Endometrial microvascular endothelial cells (primary cell): ENCODE measurements around the gene ZNF667. TPM values are rescaled to one million over a fixed set of nuclear protein-coding genes. Genes with fewer than 3 reads are reported as not detected.

ENCODE experiments used
- in situ Hi-C: cut with HindIII; loops from 2 replicates; pipeline ENCODE4 v1.10.0; 2017; ENCODE audit warnings: low sequenced_read_pairs, low pct_unique_long_range_greater_than_20kb; ENCODE audit errors: inconsistent ontology term
- total RNA-seq: library from RNA; depleted of rRNA; stranded (reverse); fragments of >200 nt; gene quantifications from one replicate; pipeline ENCODE4 v1.2.3, GENCODE V29; 2015; ENCODE audit errors: inconsistent ontology term

The ZNF667 gene
- total RNA-seq, 1 donor from 2014 or later: not detected

- in situ Hi-C loops: no loop called here
Measured at GRCh38 chr19:56400485-56400884, 76.7 kb downstream of the ZNF667 start.

GRCh38 chr19:56398809-56399208 is 78.3 kb downstream of the ZNF667 start:
- in situ Hi-C loops: no loop called here

GRCh38 chr19:56393119-56394012 is 83.8 kb downstream of the ZNF667 start, which contains the start of gene ZNF582:
Gene ZNF582 (minus strand): TSS chr19:56393534. CDS start chr19:56391752, 1,782 bp downstream.
- in situ Hi-C loops: no loop called here

Other genes with a start within 250 kb of the ZNF667 start
- not detected for gene EDDM13, start 204.6 kb downstream of the ZNF667 start, total RNA-seq
- 10.4 TPM for gene ZSCAN5A, start 162.5 kb downstream of the ZNF667 start, total RNA-seq
- gene ZNF582, start 83.8 kb downstream of the ZNF667 start, total RNA-seq: 3.1 TPM
- 1.6 TPM for gene ZNF583, start 73.0 kb downstream of the ZNF667 start, total RNA-seq
- 0.84 TPM for gene ZNF471, start 30.5 kb upstream of the ZNF667 start, total RNA-seq
- 2.6 TPM for gene ZFP28, start 61.6 kb upstream of the ZNF667 start, total RNA-seq
- gene ZNF470, start 90.1 kb upstream of the ZNF667 start, total RNA-seq: 1.4 TPM
- 7.5 TPM for gene ZNF71, start 118.0 kb upstream of the ZNF667 start, total RNA-seq
- gene SMIM17, start 165.8 kb upstream of the ZNF667 start, total RNA-seq: 2.1 TPM
- gene ZNF835, start 194.4 kb upstream of the ZNF667 start, total RNA-seq: not detected